ENCODE results near the gene CDRT4.

Gene CDRT4

DNA sequence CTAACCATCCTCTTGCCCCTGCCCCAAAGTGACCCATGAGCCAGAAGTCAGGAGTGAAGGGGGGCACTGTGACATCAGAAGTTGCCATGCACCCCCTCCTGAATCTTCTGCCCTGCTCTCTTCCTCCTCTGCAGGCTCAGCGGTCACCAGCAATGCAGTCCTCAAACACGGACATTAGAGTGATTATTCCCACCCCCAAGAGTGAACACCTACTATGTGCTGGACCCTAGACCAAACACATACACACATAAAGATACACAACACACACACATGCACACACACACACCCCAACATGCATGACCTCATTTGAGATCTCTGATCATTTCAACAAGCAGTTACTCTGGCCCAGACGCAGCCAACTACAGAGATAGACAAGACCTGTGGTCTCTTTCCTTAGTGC lies at the start of gene CDRT4:
Gene CDRT4, minus strand, starts transcription at position 30 of the 400 bp plus-strand sequence. CDS start 27,383 bp downstream, outside the sequence.
- Histone ChIP-seq H3K9ac (ENCODE audit: low read depth, low read length) (no peak within 1 kb of the TSS), H3K4me3 (ENCODE audit: low read depth, low read length) (no peak within 1 kb of the TSS), H3K36me3 (ENCODE audit: control insufficient read depth, insufficient read depth, low read length) (peaks cover 2% of the 10 kb centered on the region), H3K9me3 (ENCODE audit: control insufficient read depth, insufficient read depth, low read length) (no peaks in the 10 kb centered on the region), H3K27me3 (ENCODE audit: control insufficient read depth, insufficient read depth, low read length) (no peaks in the 10 kb centered on the region), H3K4me1 (ENCODE audit: control insufficient read depth, insufficient read depth, low read length) (peaks cover 4% of the 10 kb centered on the region)

DNA sequence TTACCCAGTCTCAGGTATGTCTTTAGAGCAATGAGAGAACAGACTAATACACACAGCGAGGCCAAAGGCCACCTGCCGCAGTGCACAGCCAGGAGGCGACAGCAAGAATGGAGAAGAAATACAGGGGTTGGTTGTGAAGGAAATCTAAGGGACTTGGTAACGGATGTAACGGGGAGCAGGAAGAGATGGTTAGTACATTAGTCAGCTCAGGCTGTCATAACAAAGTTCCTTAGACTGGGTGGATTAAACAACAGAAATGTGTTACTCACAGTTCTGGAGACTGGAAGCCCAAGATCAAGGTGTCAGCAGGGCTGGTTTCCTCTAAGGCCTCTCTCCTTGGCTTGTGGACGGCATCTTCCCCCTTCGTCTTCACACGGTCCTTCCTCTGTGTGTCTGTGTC lies 48.7 kb upstream of the CDRT4 start:
- no peak overlapping the region for H3K4me3 ChIP-seq (ENCODE audit: low read depth, low read length)
- H3K4me1 ChIP-seq (ENCODE audit: control insufficient read depth, insufficient read depth, low read length), result no peaks in the 10 kb centered on the region
- no peaks in the 10 kb centered on the region for H3K27me3 ChIP-seq (ENCODE audit: control insufficient read depth, insufficient read depth, low read length)
- no peaks in the 10 kb centered on the region for H3K9me3 ChIP-seq (ENCODE audit: control insufficient read depth, insufficient read depth, low read length)
- peaks cover 3% of the 10 kb centered on the region for H3K36me3 ChIP-seq (ENCODE audit: control insufficient read depth, insufficient read depth, low read length)
- H3K9ac ChIP-seq (ENCODE audit: low read depth, low read length), result no peak overlapping the region

DNA sequence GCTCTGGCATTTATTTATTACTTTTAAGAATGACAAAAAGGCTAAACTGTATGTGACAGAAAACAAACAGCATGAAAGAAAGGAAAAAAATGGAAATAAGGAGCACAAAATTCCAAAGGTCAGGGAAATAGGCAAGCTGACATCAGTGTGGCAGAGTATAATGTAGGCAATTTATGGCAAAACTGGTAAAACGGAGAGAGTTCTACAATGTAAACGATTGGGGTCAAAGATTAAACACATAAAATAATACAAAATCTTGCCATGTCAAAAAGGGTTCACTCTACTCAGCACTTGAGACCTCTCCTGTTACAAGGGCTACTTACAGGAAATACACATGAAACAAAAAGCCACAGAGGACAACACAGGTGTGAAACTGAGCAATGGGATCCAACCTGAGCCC lies 47.0 kb upstream of the CDRT4 start:
- Histone ChIP-seq H3K4me3 (ENCODE audit: low read depth, low read length) (no peak overlapping the region), H3K9me3 (ENCODE audit: control insufficient read depth, insufficient read depth, low read length) (no peaks in the 10 kb centered on the region), H3K4me1 (ENCODE audit: control insufficient read depth, insufficient read depth, low read length) (no peaks in the 10 kb centered on the region), H3K36me3 (ENCODE audit: control insufficient read depth, insufficient read depth, low read length) (peaks cover 3% of the 10 kb centered on the region), H3K9ac (ENCODE audit: low read depth, low read length) (no peak overlapping the region), H3K27me3 (ENCODE audit: control insufficient read depth, insufficient read depth, low read length) (no peaks in the 10 kb centered on the region)

DNA sequence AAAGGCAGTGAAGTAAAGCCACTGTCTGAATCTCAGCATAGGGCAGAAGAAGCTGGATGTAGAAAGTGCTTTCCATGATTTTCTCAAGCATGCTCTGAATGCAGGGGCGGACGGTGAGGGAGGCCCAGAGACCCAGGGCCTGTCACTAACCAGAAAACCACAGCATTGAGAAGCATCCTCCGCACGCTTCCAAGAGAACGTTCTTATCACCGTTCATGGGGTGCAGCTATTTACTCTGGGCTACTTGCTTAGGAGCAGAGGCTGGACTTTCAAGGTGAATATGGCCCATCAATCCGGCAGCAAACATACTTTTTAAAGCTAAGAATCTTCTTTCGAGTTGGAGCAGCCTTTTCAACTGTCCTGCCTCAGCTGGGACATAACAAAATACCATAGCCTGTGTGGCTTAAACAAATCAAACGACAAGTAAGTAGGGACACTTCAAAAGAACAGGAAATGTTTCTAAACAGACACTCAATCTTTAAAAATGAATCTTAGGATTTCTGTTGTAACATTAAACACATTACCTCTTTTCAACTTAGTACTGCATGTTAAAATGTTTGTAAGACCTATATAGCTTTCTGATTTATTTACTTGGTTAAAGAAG lies 46.5 kb upstream of the CDRT4 start:
- H3K4me3 ChIP-seq (ENCODE audit: low read depth, low read length), result no peak overlapping the region

DNA sequence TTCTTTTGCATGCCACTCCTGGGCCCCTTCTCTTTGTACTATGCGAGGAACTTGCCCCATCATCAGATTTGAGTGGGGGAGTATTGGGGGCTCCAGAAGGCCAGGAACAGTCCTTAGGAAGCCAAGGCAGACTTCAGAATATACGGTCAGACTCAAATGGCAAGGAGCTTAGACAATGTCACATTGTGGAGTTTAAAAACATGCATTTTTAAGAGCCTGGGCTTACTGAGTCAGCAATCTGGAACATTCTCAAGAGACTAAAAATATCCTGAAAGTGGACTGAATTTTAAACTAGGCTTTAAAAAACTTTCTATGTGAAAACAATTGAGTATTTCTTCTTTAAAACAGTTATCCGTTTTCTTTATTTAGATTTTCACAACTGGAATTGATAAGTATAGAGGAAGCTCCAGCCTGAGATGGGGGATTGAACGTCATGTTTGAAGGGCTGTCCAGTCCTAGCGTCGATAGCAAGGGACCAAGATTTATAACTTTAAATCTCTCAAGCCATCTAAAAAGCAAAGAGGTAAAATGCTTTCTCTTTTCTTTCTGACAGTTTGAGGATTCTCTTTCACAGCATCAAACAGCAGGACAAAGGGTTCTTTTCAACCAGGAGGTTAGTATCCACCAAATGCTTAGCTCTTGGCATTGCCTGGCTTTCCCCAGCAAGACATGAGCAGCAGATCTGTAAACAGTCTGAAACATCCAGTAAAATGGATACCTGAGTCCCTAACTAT lies 45.8 kb upstream of the CDRT4 start:
- no peaks in the 10 kb centered on the region for H3K27me3 ChIP-seq (ENCODE audit: control insufficient read depth, insufficient read depth, low read length)
- no peaks in the 10 kb centered on the region for H3K4me1 ChIP-seq (ENCODE audit: control insufficient read depth, insufficient read depth, low read length)
- H3K9me3 ChIP-seq (ENCODE audit: control insufficient read depth, insufficient read depth, low read length), result no peaks in the 10 kb centered on the region
- H3K4me3 ChIP-seq (ENCODE audit: low read depth, low read length), result no peak overlapping the region
- H3K36me3 ChIP-seq (ENCODE audit: control insufficient read depth, insufficient read depth, low read length), result peaks cover 3% of the 10 kb centered on the region
- H3K9ac ChIP-seq (ENCODE audit: low read depth, low read length), result no peak overlapping the region

More for the DNA sequence above, 46.5 kb upstream of the CDRT4 start:
- no peaks in the 10 kb centered on the region for H3K27me3 ChIP-seq (ENCODE audit: control insufficient read depth, insufficient read depth, low read length)
- peaks cover 3% of the 10 kb centered on the region for H3K36me3 ChIP-seq (ENCODE audit: control insufficient read depth, insufficient read depth, low read length)
- H3K9ac ChIP-seq (ENCODE audit: low read depth, low read length), result no peak overlapping the region
- no peaks in the 10 kb centered on the region for H3K9me3 ChIP-seq (ENCODE audit: control insufficient read depth, insufficient read depth, low read length)
- H3K4me1 ChIP-seq (ENCODE audit: control insufficient read depth, insufficient read depth, low read length), result no peaks in the 10 kb centered on the region

DNA sequence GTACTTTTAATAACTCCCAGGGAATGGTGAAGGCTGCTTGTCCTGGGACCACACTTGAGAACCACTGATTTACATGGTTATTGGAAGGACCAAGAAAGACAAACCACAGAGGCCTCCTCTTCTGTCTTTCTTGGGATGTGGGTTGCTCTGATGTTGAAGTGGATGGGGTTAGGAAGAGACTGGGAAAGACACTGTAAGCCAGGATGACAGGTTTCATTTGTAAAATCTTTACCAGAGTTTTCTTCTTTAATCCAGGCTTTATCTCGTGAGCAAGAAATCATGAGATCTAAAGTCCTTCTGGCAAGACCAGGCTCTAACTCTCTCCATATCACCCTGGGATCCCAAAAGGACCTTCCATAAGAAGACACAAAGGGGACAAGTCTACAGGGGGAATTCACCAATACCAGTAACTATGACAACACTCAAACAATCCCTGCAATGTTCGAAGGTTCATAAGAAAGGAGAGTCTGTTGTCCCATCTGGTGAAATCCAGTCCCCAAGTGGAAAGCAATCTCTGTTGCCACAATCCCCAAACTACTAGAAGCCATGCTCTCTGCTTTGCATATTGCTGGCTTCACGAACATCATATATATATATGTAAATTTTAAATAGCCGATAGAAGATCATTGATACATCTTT lies 44.8 kb upstream of the CDRT4 start:
- no peaks in the 10 kb centered on the region for H3K4me1 ChIP-seq (ENCODE audit: control insufficient read depth, insufficient read depth, low read length)
- peaks cover 3% of the 10 kb centered on the region for H3K36me3 ChIP-seq (ENCODE audit: control insufficient read depth, insufficient read depth, low read length)

DNA sequence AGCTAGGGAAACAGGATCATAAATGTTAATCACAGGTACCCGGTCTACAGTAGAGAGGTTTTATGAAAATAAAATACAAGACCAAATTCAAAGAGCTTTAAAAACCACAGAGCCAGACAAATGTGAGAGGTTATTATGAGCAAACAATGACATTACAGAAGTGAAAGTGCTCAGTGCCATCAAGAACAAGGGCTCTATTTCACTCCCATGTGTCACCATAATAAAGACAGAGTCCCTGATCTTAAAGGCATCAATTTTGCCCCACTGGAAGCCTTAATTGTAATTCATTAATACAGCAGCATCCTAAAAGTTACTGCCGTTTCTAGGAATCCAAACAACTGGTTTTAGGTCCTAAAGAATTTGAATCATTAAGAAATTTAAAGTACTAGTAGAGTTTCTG lies 43.7 kb upstream of the CDRT4 start:
- H3K36me3 ChIP-seq (ENCODE audit: control insufficient read depth, insufficient read depth, low read length), result peaks cover 3% of the 10 kb centered on the region

More for the DNA sequence above, 44.8 kb upstream of the CDRT4 start:
- Histone ChIP-seq H3K9ac (ENCODE audit: low read depth, low read length) (no peak overlapping the region), H3K27me3 (ENCODE audit: control insufficient read depth, insufficient read depth, low read length) (no peaks in the 10 kb centered on the region), H3K9me3 (ENCODE audit: control insufficient read depth, insufficient read depth, low read length) (no peaks in the 10 kb centered on the region), H3K4me3 (ENCODE audit: low read depth, low read length) (no peak overlapping the region)

DNA sequence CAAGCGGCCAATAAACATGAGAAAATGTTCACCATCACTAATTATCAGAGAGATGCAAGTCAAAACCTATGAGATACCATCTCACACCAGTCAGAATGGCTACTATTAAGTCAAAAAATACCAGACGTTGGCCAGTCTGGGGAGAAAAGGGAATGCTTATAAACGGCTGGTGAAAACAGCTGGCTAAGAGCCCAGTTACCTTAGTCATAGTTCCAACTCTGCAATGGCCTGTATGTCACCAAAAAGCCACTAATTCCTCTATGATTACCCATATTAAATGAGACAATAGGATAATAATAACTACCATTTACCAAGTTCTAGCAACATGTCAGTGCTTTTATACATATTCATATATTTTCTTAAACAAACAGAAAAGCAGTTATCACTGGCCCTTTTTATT lies 42.9 kb upstream of the CDRT4 start:
- Histone ChIP-seq H3K9ac (ENCODE audit: low read depth, low read length) (no peak overlapping the region), H3K9me3 (ENCODE audit: control insufficient read depth, insufficient read depth, low read length) (no peaks in the 10 kb centered on the region), H3K36me3 (ENCODE audit: control insufficient read depth, insufficient read depth, low read length) (peaks cover 3% of the 10 kb centered on the region), H3K4me1 (ENCODE audit: control insufficient read depth, insufficient read depth, low read length) (no peaks in the 10 kb centered on the region), H3K27me3 (ENCODE audit: control insufficient read depth, insufficient read depth, low read length) (no peaks in the 10 kb centered on the region), H3K4me3 (ENCODE audit: low read depth, low read length) (no peak overlapping the region)

More for the DNA sequence above, 43.7 kb upstream of the CDRT4 start:
- H3K9ac ChIP-seq (ENCODE audit: low read depth, low read length), result no peak overlapping the region
- no peaks in the 10 kb centered on the region for H3K4me1 ChIP-seq (ENCODE audit: control insufficient read depth, insufficient read depth, low read length)
- H3K9me3 ChIP-seq (ENCODE audit: control insufficient read depth, insufficient read depth, low read length), result no peaks in the 10 kb centered on the region
- H3K4me3 ChIP-seq (ENCODE audit: low read depth, low read length), result no peak overlapping the region
- H3K27me3 ChIP-seq (ENCODE audit: control insufficient read depth, insufficient read depth, low read length), result no peaks in the 10 kb centered on the region

DNA sequence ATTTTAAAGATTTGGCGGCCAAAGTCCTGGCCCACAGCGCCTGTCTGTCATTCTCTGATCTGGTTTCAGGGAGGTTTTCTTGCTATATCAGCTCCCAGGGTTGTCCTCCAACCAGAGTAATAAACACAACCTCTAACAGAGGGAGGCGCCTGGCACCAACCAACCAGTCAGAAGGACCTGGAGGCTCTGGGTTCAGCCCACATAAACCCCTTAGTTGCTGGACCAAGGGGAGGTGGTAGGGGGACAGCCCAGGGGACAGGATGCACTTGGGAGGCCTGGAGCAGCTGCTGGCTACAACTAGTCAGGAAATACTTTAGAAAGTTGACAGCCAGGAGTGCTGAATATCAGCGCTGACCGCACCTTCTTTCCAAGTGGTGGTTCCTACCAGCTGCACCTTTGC lies 41.7 kb upstream of the CDRT4 start:
- peaks cover 3% of the 10 kb centered on the region for H3K36me3 ChIP-seq (ENCODE audit: control insufficient read depth, insufficient read depth, low read length)
- no peaks in the 10 kb centered on the region for H3K27me3 ChIP-seq (ENCODE audit: control insufficient read depth, insufficient read depth, low read length)
- no peaks in the 10 kb centered on the region for H3K9me3 ChIP-seq (ENCODE audit: control insufficient read depth, insufficient read depth, low read length)
- H3K9ac ChIP-seq (ENCODE audit: low read depth, low read length), result no peak overlapping the region
- H3K4me3 ChIP-seq (ENCODE audit: low read depth, low read length), result no peak overlapping the region
- no peaks in the 10 kb centered on the region for H3K4me1 ChIP-seq (ENCODE audit: control insufficient read depth, insufficient read depth, low read length)

DNA sequence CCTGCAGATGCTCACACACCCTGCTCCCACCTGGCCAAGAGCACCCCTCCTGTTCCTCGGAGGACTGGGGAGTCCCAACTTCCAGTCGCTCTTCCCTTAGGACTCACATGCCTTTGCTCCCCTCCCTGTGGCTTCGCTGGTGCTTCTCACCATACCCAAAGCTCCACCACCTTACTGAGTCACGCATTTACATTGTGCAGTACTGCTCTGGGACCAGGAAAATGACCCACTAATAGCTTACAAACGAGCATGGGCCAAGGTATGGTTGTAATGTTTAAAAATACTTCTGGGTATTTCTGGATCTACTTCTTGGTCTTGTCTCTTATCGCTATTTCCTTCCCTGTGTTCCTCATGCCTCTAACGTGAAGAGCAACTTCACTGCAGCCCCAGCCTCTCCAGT lies 41.0 kb upstream of the CDRT4 start:
- Histone ChIP-seq H3K27me3 (ENCODE audit: control insufficient read depth, insufficient read depth, low read length) (no peaks in the 10 kb centered on the region), H3K4me3 (ENCODE audit: low read depth, low read length) (no peak overlapping the region), H3K9me3 (ENCODE audit: control insufficient read depth, insufficient read depth, low read length) (no peaks in the 10 kb centered on the region), H3K36me3 (ENCODE audit: control insufficient read depth, insufficient read depth, low read length) (no peaks in the 10 kb centered on the region), H3K4me1 (ENCODE audit: control insufficient read depth, insufficient read depth, low read length) (no peaks in the 10 kb centered on the region), H3K9ac (ENCODE audit: low read depth, low read length) (no peak overlapping the region)

DNA sequence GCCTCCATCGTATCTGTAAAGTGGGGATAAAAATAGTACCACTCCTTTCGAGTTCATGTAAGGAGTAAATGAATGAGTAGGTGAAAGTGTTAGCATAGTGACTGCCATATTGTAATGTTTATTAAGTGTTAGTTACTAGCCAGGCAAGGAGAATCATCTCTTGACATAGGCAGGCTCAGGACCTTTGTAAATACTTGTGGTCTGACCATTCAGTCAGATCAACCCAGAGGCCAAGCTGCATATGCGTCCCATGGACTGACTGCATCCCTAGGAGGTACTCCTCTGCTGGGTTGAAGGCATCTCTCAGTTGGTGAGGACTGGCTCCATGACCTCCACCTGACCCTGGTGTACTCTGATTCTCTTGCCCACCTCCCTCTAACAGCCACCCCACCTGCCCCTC lies 40.5 kb upstream of the CDRT4 start:
- no peaks in the 10 kb centered on the region for H3K27me3 ChIP-seq (ENCODE audit: control insufficient read depth, insufficient read depth, low read length)
- H3K9me3 ChIP-seq (ENCODE audit: control insufficient read depth, insufficient read depth, low read length), result no peaks in the 10 kb centered on the region
- no peak overlapping the region for H3K4me3 ChIP-seq (ENCODE audit: low read depth, low read length)
- no peak overlapping the region for H3K9ac ChIP-seq (ENCODE audit: low read depth, low read length)
- H3K4me1 ChIP-seq (ENCODE audit: control insufficient read depth, insufficient read depth, low read length), result no peaks in the 10 kb centered on the region
- no peaks in the 10 kb centered on the region for H3K36me3 ChIP-seq (ENCODE audit: control insufficient read depth, insufficient read depth, low read length)

DNA sequence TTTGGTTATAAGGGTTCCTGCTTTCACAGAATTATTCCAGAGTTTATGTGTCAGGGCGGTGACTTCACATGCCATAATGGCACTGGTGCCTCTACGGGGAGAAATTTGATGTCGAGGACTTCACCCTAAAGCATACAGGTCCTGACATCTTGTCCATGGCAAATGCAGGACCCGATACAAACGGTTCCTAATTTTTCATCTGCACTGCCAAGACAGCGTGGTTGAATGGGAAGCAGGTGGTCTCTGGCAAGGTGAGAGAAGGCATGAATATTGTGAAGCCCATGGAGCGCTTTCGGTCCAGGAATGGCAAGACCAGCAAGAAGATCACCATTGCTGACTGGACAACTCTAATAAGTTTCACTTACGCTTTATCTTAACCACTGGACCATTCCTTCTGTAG lies 39.6 kb upstream of the CDRT4 start:
- H3K9ac ChIP-seq (ENCODE audit: low read depth, low read length), result no peak overlapping the region

More for the DNA sequence above, 39.6 kb upstream of the CDRT4 start:
- no peaks in the 10 kb centered on the region for H3K36me3 ChIP-seq (ENCODE audit: control insufficient read depth, insufficient read depth, low read length)
- H3K9me3 ChIP-seq (ENCODE audit: control insufficient read depth, insufficient read depth, low read length), result no peaks in the 10 kb centered on the region
- no peak overlapping the region for H3K4me3 ChIP-seq (ENCODE audit: low read depth, low read length)
- H3K4me1 ChIP-seq (ENCODE audit: control insufficient read depth, insufficient read depth, low read length), result no peaks in the 10 kb centered on the region
- H3K27me3 ChIP-seq (ENCODE audit: control insufficient read depth, insufficient read depth, low read length), result no peaks in the 10 kb centered on the region

All from iPS-15b (cell line).